Right lobe of liver (tissue), 6 donors: Measurements from ENCODE around the gene CPPED1. TPM values are rescaled to one million over a fixed set of nuclear protein-coding genes. Genes with fewer than 3 reads are reported as not detected.

ENCODE experiments used
- ATAC-seq, 4 donors: fragments of 200-7000 bp; cut with Tn5 transposase; one replicate each; pipeline ENCODE4 v1.9.1; 2020; ENCODE audit warnings: mild to moderate bottlenecking in 4 of 4, moderate library complexity in 4 of 4
- DNase-seq, 3 donors: peaks; one replicate each; pipeline ENCODE4 v3.0.0-alpha.2; 2020
- H3K27ac ChIP-seq, 3 donors: fragments of 200-600 bp; one replicate each; pipeline ENCODE4 v1.8.0; 2022
- H3K27me3 ChIP-seq, 2 donors: fragments of 200-600 bp; one replicate each; pipeline ENCODE4 v1.8.0; 2022
- H3K36me3 ChIP-seq, 4 donors: fragments of 200-600 bp; sonication (generic) in 1 of 4; one replicate each; pipeline versions ENCODE4 v1.5.1 to v1.8.0; 2017 to 2022; ENCODE audit warnings: control low read depth in 1 of 4
- H3K4me1 ChIP-seq, 4 donors: fragments of 200-600 bp; sonication (generic) in 1 of 4; one replicate each; pipeline versions ENCODE4 v1.5.1 to v1.8.0; 2017 to 2022; ENCODE audit warnings: control low read depth in 1 of 4
- H3K4me3 ChIP-seq, 3 donors: fragments of 200-600 bp; one replicate each; pipeline ENCODE4 v1.8.0; 2022
- H3K9me3 ChIP-seq, 4 donors: fragments of 200-600 bp; sonication (generic) in 1 of 4; one replicate each; pipeline versions ENCODE4 v1.5.1 to v1.8.0; 2017 to 2022; ENCODE audit warnings: control low read depth in 1 of 4
- CTCF ChIP-seq, 4 donors: fragments of 200-600 bp in 3 of 4; fragments of 450-650 bp in 1 of 4; IDR thresholded peaks; one replicate each; pipeline versions ENCODE4 v1.5.1 to v1.8.0; 2016 to 2022; ENCODE audit warnings: antibody characterized with exemption in 4 of 4, mild to moderate bottlenecking in 2 of 4
- POLR2A ChIP-seq: fragments of 450-650 bp; IDR thresholded peaks from one replicate; pipeline ENCODE4 v1.6.1; 2017; ENCODE audit warnings: antibody characterized with exemption, mild to moderate bottlenecking
- WGBS: methylation state at CpG from one replicate; pipeline ENCODE4 v1.1.6; 2018; ENCODE audit warnings: low coverage, low lambda C conversion rate; ENCODE audit not compliant: insufficient coverage; ENCODE audit errors: missing lambda C conversion rate; 5-methylcytosine and 5-hydroxymethylcytosine counted together
- intact Hi-C, 2 donors: fragments of 100-400 bp; cut with DNase I; formaldehyde crosslinking; loops; one replicate each; pipeline versions ENCODE4 v1.11.2 to v1.14.1; 2022
- total RNA-seq, 6 experiments: library from RNA; depleted of rRNA in 2 of 6; stranded (reverse); fragments of >200 nt in 2 of 6; fragmentation: NEBNext Ultra II Directional in 3 of 6; extraction: Animal tissue kit (Norgen Biotek cat#: 25700) in 3 of 6; gene quantifications; one replicate each; pipeline versions ENCODE4 v1.1.0 to v1.2.4, GENCODE V29; 2016 to 2023
- donor health status: DM: no; HTN: yes; CAD: no.
- donor health status: DM: no; HTN: no; CAD: no.
- donor health status: DM: no; HTN: no; CAD: no.
- donor health status: DM: no; HTN: yes; CAD: no.
- donor health status: DM: no; HTN: yes; CAD: no.

The CPPED1 gene
- total RNA-seq, 6 experiments from 2014 or later, result 24.0 to 41.6 (median 31.0) TPM

GRCh38 chr16:12708266-12708665 lies 95.4 kb downstream of the CPPED1 start:
- H3K4me1 ChIP-seq, result peaks cover 0 to 3% (median 0%) of the 10 kb centered on the region in 4 donors
- H3K36me3 ChIP-seq, result no peaks in the 10 kb centered on the region
- DNase-seq (no peak), ATAC-seq (no peak)
- no peaks in the 10 kb centered on the region for H3K27me3 ChIP-seq
- 59% methylated on average over 3 of the region's 3 CpGs for WGBS
- H3K4me3 ChIP-seq, result no peak overlapping the region
- intact Hi-C loops, result no loop called here
- H3K9me3 ChIP-seq, result no peaks in the 10 kb centered on the region
- TF ChIP-seq POLR2A (no peak), CTCF (IDR thresholded peaks at IDR 0.05) (no peak)
- no peak overlapping the region for H3K27ac ChIP-seq

- peak in 2 of 4 donors; percentile 18 to 19 for ATAC-seq
- DNase-seq, result peak in 2 of 3 donors; percentile 29 to 42
- H3K4me3 ChIP-seq, result no peak overlapping the region
- no peaks in the 10 kb centered on the region for H3K9me3 ChIP-seq
- H3K4me1 ChIP-seq, result no peaks in the 10 kb centered on the region
- TF ChIP-seq CTCF (IDR thresholded peaks at IDR 0.05), result no peak
- no peak for TF ChIP-seq POLR2A
- WGBS, result 75% methylated on average over 2 of the region's 6 CpGs
- H3K27ac ChIP-seq, result no peak overlapping the region
- intact Hi-C loops, result no loop called here
- H3K27me3 ChIP-seq, result no peaks in the 10 kb centered on the region
- H3K36me3 ChIP-seq, result no peaks in the 10 kb centered on the region
These were observed 97.1 kb downstream of the CPPED1 start for GRCh38 chr16:12706628-12707027.

GRCh38 chr16:12704492-12705111 lies 99.1 kb downstream of the CPPED1 start:
- Histone ChIP-seq H3K27me3 (no peaks in the 10 kb centered on the region), H3K9me3 (no peaks in the 10 kb centered on the region), H3K27ac (no peak overlapping the region), H3K4me3 (no peak overlapping the region), H3K4me1 (no peaks in the 10 kb centered on the region), H3K36me3 (no peaks in the 10 kb centered on the region)
- WGBS, result 91% methylated on average over 9 of the region's 31 CpGs
- ATAC-seq, result no peak
- TF ChIP-seq CTCF (IDR thresholded peaks at IDR 0.05) (no peak), POLR2A (no peak)
- peak in 2 of 3 donors; percentile 36 to 41 for DNase-seq
- intact Hi-C loops, result no loop called here

GRCh38 chr16:12703935-12704334 lies 99.8 kb downstream of the CPPED1 start:
- TF ChIP-seq CTCF (IDR thresholded peaks at IDR 0.05) (no peak), POLR2A (no peak)
- intact Hi-C loops, result no loop called here
- DNase-seq (peak in 2 of 3 donors; percentile 16 to 18), ATAC-seq (no peak)
- no peaks in the 10 kb centered on the region for H3K36me3 ChIP-seq
- WGBS, result 75% methylated on average over 3 of the region's 5 CpGs
- no peaks in the 10 kb centered on the region for H3K4me1 ChIP-seq
- no peaks in the 10 kb centered on the region for H3K27me3 ChIP-seq
- H3K27ac ChIP-seq, result no peak overlapping the region
- no peak overlapping the region for H3K4me3 ChIP-seq
- no peaks in the 10 kb centered on the region for H3K9me3 ChIP-seq
